ENCODE results near the gene TMEM260.

DNA sequence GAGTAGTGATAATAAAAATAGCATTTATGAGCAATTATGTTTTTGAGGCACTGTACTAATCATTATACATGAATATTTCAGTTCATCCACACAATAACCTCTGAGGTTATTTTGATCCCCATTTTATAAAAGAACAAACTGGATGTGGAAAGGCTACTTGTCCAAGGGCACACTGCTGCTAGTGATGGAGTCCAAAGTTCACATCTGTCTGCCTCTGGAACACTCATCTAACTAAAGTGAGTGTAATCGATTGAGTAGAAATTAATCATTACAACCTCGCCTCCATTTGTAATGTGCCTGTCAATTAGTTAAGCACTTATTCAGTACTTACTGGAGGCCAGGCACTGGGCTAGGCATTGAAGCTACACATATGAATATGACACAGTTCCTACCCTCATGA is 55.4 kb downstream of the TMEM260 start:
- TF ChIP-seq EP300 (IDR thresholded peaks at IDR 0.05): no peak
- TF ChIP-seq, protein P1, sequence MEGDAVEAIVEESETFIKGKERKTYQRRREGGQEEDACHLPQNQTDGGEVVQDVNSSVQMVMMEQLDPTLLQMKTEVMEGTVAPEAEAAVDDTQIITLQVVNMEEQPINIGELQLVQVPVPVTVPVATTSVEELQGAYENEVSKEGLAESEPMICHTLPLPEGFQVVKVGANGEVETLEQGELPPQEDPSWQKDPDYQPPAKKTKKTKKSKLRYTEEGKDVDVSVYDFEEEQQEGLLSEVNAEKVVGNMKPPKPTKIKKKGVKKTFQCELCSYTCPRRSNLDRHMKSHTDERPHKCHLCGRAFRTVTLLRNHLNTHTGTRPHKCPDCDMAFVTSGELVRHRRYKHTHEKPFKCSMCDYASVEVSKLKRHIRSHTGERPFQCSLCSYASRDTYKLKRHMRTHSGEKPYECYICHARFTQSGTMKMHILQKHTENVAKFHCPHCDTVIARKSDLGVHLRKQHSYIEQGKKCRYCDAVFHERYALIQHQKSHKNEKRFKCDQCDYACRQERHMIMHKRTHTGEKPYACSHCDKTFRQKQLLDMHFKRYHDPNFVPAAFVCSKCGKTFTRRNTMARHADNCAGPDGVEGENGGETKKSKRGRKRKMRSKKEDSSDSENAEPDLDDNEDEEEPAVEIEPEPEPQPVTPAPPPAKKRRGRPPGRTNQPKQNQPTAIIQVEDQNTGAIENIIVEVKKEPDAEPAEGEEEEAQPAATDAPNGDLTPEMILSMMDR (IDR thresholded peaks at IDR 0.05): no peak
- TF ChIP-seq POLR2A (IDR thresholded peaks at IDR 0.05): no peak
- TF ChIP-seq POLR2AphosphoS5 (IDR thresholded peaks at IDR 0.05): no peak
